Measurements from ENCODE around the gene AKNAD1.

DNA sequence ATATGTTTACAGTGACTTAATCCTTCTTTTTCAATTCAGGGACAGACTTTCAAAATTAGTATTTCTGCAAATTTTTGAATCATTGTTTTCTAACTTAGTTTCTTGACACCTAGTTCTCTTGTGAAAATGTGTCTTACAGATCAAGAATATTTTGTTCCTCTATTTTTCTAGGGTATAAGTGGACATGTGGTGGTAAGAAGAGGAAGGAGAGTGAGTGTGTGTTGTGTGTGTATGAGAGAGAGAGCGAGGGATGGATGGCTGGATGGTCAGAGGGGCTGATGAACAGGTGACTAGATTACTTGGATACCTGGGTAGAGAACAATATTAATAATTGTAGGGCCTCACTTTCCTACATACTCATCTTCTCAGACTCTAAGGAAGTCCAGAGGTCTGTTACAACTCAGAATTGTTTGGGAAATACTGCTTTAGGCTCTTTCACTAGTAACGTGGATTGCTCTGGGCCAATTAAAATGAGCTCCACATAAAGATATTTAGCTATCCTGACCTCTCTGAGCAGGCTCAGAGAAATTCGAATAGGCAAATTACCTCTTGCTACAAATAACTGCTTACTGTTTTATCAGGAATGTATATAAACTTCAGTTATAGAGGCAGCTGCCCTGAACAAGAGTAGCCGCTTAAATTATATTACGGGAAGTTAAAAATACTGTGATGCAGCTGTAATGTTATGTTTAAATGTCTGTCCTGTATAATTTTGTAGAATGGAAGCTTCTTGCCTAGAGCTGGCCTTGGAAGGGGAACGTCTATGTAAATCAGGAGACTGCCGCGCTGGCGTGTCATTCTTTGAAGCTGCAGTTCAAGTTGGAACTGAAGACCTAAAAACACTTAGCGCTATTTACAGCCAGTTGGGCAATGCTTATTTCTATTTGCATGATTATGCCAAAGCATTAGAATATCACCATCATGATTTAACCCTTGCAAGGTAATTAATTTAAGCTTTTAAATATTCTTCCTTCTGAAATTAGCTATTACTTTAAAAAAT is 39.6 kb upstream of the AKNAD1 start:
- TF ChIP-seq CTCF (conservative IDR thresholded peaks at IDR 0.05; ENCODE audit: low read depth, low read length) (no peak), EZH2 (IDR thresholded peaks at IDR 0.05; ENCODE audit: low read length, unreplicated experiment) (no peak)

Data from PC-3 (cell line).